Measurements from ENCODE around the gene CYSLTR2.

GRCh38 chr13:48760626-48761025 lies 106.9 kb downstream of the CYSLTR2 start:
- TF ChIP-seq CTCF (conservative IDR thresholded peaks at IDR 0.05) (no peak), ZFX (IDR thresholded peaks at IDR 0.05) (no peak)
